Osteoblast (primary cell): ENCODE measurements around the gene SEMA3F. TPM values are rescaled to one million over a fixed set of nuclear protein-coding genes. Genes with fewer than 3 reads are reported as not detected.

Experiments
- DNase-seq: peaks from one replicate; pipeline ENCODE4 v3.0.0; 2011; ENCODE audit warnings: low spot score, mixed read lengths; ENCODE audit not compliant: insufficient read length; ENCODE audit errors: missing footprints
- H2AFZ ChIP-seq: 2 replicates; pipeline ENCODE4 v1.6.0; 2011; ENCODE audit warnings: mild to moderate bottlenecking, low read length
- H3K27ac ChIP-seq: 2 replicates; pipeline ENCODE4 v1.5.1; 2011; ENCODE audit warnings: mild to moderate bottlenecking, low read depth, low read length, moderate library complexity
- H3K27me3 ChIP-seq: 2 replicates; pipeline ENCODE4 v1.6.0; 2012; ENCODE audit warnings: mild to moderate bottlenecking, control low read depth, inconsistent platforms, low read length, moderate library complexity; ENCODE audit not compliant: insufficient read depth
- H3K36me3 ChIP-seq: 2 replicates; pipeline ENCODE4 v1.5.1; 2011; ENCODE audit warnings: mild to moderate bottlenecking, low read length, control low read depth, moderate library complexity; ENCODE audit not compliant: insufficient read depth
- H3K4me1 ChIP-seq: 2 replicates; pipeline ENCODE4 v1.5.1; 2011; ENCODE audit warnings: mild to moderate bottlenecking, low read length, control low read depth, moderate library complexity; ENCODE audit not compliant: insufficient read depth
- H3K4me2 ChIP-seq: 2 replicates; pipeline ENCODE4 v1.6.0; 2011; ENCODE audit warnings: mild to moderate bottlenecking, low read length; ENCODE audit not compliant: insufficient read depth
- H3K4me3 ChIP-seq: fragments of 200-600 bp; sonication (generic); 3 replicates; pipeline ENCODE4 v1.5.1; 2012; ENCODE audit warnings: mild to moderate bottlenecking, low read length, inconsistent platforms; ENCODE audit not compliant: insufficient read depth
- H3K79me2 ChIP-seq: 2 replicates; pipeline ENCODE4 v1.6.0; 2012; ENCODE audit warnings: mild to moderate bottlenecking, low read length, control low read depth, inconsistent platforms; ENCODE audit not compliant: insufficient read depth
- H3K9me3 ChIP-seq: 2 replicates; pipeline ENCODE4 v1.5.1; 2011; ENCODE audit warnings: low read depth, low read length, control low read depth
- H4K20me1 ChIP-seq: 2 replicates; pipeline ENCODE4 v1.6.0; 2012; ENCODE audit warnings: mild to moderate bottlenecking, low read length, control low read depth; ENCODE audit not compliant: insufficient read depth
- CTCF ChIP-seq: IDR thresholded peaks from 2 replicates; pipeline ENCODE4 v1.5.1; 2011; ENCODE audit warnings: mild to moderate bottlenecking, low read depth, low read length, moderate library complexity; ENCODE audit errors: extremely low read depth
- total RNA-seq: library from RNA; depleted of rRNA; stranded (reverse); fragments of >200 nt; gene quantifications from 2 replicates; pipeline ENCODE4 v1.2.3, GENCODE V29; 2012

Gene SEMA3F
- total RNA-seq, 1 donor: 5.1 TPM

DNA sequence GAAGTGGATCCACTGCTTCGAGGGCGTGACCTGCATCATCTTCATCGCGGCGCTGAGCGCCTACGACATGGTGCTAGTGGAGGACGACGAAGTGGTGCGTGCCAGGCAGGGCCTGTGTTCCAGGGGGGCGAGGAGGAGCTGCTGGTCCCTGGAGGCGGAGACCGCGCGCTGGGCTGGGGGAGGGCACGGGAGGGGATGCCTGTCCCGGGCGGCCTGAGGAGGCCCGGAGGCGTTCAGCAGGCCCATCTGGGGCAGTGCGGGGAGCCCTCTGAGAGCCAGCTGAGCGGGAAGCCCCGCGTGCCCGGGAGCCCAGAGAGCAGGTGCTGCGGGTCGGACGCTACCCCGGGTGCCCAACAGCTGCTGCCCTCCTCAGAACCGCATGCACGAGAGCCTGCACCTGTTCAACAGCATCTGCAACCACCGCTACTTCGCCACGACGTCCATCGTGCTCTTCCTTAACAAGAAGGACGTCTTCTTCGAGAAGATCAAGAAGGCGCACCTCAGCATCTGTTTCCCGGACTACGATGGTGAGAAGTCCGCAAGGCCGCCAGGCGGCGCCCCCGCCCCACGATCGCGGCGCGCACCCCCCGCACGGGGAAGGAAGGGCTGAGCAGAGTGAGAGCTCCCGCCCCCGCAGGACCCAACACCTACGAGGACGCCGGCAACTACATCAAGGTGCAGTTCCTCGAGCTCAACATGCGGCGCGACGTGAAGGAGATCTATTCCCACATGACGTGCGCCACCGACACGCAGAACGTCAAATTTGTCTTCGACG is 39.2 kb downstream of the SEMA3F start:
- peak overlapping the region; percentile 30 for H3K4me3 ChIP-seq
- H3K9me3 ChIP-seq: no peaks in the 10 kb centered on the region
- H3K4me2 ChIP-seq: peak overlapping the region; percentile 43
- H3K27me3 ChIP-seq: peaks cover 27% of the 10 kb centered on the region
- no peak overlapping the region for H3K27ac ChIP-seq
- peak; percentile 70 for TF ChIP-seq CTCF
- peak; percentile 99 for DNase-seq
- peak overlapping the region; percentile 35 for H2AFZ ChIP-seq
- H4K20me1 ChIP-seq: peaks cover 4% of the 10 kb centered on the region
- H3K36me3 ChIP-seq: no peaks in the 10 kb centered on the region
- H3K79me2 ChIP-seq: no peaks in the 10 kb centered on the region
- H3K4me1 ChIP-seq: no peaks in the 10 kb centered on the region

DNA sequence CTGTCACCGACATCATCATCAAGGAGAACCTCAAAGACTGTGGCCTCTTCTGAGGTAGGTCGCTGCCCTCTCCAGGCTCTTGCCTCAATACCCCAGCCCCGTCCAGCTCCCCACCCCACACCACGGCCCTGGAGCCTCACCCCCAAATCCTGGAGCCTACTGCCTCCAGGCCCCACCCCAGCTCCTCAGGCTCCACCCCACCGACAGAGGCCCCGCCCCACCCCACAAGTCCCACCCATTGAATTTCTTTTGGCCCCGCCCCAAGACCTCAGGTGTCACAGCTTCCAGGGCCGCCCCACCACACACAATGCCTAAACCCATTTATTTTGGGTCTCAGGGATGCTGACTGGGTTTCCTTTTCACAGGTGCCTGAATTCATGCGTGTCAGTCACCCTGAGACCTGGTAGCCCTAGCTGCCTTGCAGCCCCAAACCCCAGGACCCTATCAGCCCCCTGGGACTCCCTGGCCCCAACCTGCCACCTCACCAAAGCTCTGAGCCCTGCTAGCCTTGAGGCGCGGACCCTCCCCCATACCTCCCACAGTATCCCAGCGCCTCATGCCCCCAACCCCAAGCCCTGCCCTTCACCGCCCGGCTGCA is 39.9 kb downstream of the SEMA3F start:
- Histone ChIP-seq H3K4me2 (peak overlapping the region; percentile 43), H2AFZ (peak overlapping the region; percentile 35), H3K27ac (no peak overlapping the region), H3K79me2 (no peaks in the 10 kb centered on the region), H3K4me3 (peak overlapping the region; percentile 30), H3K36me3 (no peaks in the 10 kb centered on the region), H3K27me3 (peaks cover 27% of the 10 kb centered on the region), H4K20me1 (no peaks in the 10 kb centered on the region), H3K9me3 (no peaks in the 10 kb centered on the region), H3K4me1 (no peaks in the 10 kb centered on the region)
- TF ChIP-seq CTCF: no peak
- no peak for DNase-seq

- no peaks in the 10 kb centered on the region for H4K20me1 ChIP-seq
Observed at GRCh38 chr3:50195501-50196252, 40.6 kb downstream of the SEMA3F start.

More at GRCh38 chr3:50195501-50196252, 40.6 kb downstream of the SEMA3F start:
- Histone ChIP-seq H3K4me1 (no peaks in the 10 kb centered on the region), H3K9me3 (no peaks in the 10 kb centered on the region), H2AFZ (no peak overlapping the region), H3K27me3 (peaks cover 28% of the 10 kb centered on the region), H3K79me2 (no peaks in the 10 kb centered on the region), H3K36me3 (no peaks in the 10 kb centered on the region), H3K4me3 (no peak overlapping the region), H3K4me2 (no peak overlapping the region), H3K27ac (no peak overlapping the region)
- DNase-seq: peak; percentile 92
- no peak for TF ChIP-seq CTCF
